Stimulated activated CD4-positive, alpha-beta T cell treated with anti-CD3 and anti-CD28 coated beads, Interleukin-12 subunit alpha, Interleukin-12 subunit beta, amount 100 ng/mL, for 48 hours (primary cell): ENCODE data around the gene TAF3.
"Not testable (repeated sequence)": the region's sequence is repeated elsewhere in the genome, so short reads cannot be mapped to it uniquely, and the experiment has no call there.

Source experiments
- DNase-seq, 3 donors: peaks; one replicate each; pipeline ENCODE4 v3.0.0-alpha.2; 2020; ENCODE audit warnings: low read depth in 2 of 3, low spot score in 1 of 3

Gene TAF3

GRCh38 chr10:7968510-7969112 lies 150.3 kb downstream of the TAF3 start:
- no peak for DNase-seq

DNA sequence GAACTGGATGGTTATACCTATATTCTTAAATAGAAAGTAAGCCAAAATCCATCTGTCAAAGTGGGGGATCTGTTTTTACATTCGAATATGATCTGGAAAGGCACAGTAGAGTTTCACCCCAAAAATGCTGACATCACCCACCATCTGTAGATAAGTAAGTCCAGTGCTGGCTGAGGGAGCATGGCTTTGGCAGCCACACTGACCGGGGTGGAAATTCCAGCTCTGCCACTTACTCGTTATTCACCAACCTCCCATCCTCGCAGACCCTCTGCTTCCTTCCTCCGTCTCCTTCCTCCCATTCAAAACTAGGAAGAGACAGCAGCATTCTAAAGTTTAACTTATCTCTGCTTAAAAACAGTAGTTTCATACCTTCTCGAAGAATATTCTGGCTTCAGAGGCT lies 151.3 kb downstream of the TAF3 start:
- DNase-seq = no peak

DNA sequence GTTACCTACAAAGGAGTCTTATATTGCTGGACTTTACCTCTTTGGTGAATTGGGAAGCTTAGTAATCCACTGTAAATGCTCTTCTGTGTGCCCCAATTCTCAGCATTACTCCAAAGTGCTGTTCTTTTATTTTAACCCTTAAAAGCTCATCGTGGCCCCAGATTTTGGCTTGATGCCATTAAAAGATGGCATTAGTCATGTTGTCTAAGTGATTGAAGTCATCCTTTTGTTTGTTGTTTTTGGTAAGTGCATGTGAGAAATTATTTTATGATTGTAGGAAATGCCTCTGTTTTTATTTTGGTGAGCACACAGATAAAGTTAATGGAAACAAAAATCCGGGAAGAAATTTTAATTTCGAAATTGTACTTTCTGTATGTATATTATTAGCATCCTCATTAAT lies 153.6 kb downstream of the TAF3 start:
- DNase-seq = no peak

DNA sequence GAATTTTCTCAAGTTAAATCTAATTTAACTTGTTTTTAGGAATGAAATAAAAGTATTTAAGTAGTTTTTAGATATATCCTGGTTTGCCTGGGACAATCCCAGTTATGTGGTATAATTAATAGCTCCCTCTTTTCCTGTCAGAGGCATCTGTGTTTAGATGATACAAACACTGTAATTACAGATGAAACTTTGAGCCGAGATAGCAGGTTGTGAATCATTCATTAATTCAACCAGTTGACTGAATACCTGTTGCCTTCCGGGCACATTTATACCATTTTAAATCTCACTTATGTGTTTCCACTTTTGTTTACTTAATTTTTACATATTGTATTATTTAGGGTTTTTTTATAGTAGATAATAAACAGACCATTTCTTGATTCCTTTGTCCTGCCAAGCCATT lies 154.1 kb downstream of the TAF3 start:
- DNase-seq = no peak

GRCh38 chr10:7980196-7980595 lies 161.9 kb downstream of the TAF3 start:
- DNase-seq = no peak

GRCh38 chr10:7982727-7983126 lies 164.4 kb downstream of the TAF3 start:
- no peak for DNase-seq

DNA sequence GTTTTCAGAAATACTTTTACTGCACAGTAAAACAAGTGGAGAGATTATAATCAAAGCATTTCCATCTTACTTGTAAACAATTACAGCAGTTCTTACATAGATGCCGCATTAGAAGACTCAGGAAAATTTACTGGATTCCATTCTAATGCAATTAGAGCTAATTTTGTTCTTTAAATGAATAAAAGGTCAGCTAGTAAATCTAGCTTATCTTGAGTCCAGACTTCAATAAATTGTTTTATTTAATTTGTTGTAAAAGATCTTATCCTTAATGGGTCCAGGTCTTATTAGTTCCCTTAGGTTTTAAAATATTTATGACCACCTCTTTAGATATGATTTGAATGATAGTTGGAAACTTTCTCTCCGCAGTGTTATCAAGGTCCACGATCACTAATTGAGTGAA lies 166.0 kb downstream of the TAF3 start:
- no peak for DNase-seq

GRCh38 chr10:7984896-7985295 lies 166.6 kb downstream of the TAF3 start:
- no peak for DNase-seq

- DNase-seq = no peak
Observed at GRCh38 chr10:7986851-7987250, 168.5 kb downstream of the TAF3 start.

DNA sequence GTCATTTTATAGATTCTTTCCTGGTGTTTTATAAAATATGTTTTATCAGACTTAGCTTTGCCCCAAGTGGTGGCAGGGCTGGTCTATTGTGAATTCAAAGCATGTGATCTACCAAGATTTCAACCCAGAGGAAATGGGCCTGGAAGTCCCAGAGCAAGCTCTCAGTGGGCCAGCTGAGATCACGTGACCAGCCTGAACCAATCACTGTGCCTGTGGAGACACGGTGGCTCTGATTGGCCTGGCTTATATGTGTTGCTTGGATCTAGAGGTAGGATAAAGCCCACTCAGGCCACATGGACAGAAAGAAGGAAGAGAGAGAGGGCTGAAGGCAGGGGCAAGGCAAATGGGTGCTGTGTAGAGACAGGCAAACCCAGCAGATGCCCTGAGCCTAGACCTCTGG lies 170.7 kb downstream of the TAF3 start:
- no peak for DNase-seq

- DNase-seq = no peak
Observed at GRCh38 chr10:7998831-7999230, 180.5 kb downstream of the TAF3 start.

DNA sequence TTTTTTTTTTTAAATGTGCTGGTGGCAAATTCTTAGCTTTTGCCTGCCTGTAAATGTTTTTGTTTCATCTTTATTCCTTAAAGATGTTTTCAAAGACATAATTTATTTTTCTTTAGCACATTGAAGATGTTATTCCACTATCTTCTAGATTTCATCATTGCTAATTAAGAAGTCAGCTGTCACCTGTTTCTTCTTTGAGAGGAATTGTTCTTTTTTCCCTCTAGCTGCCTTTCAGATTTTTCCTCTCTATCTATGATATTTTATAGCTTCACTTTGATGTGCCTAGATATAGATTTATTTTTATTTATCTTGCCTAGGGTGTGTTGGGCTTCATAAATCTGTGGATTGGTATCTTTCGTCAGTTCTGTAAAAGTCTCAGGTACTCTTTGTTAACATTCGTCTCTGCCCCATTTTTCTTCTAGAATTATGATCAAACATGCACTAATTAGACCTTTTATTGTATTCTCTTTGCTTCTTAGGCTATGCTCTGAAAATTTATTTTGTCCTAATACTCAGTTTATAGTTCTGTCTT lies 186.2 kb downstream of the TAF3 start:
- no peak for DNase-seq

DNA sequence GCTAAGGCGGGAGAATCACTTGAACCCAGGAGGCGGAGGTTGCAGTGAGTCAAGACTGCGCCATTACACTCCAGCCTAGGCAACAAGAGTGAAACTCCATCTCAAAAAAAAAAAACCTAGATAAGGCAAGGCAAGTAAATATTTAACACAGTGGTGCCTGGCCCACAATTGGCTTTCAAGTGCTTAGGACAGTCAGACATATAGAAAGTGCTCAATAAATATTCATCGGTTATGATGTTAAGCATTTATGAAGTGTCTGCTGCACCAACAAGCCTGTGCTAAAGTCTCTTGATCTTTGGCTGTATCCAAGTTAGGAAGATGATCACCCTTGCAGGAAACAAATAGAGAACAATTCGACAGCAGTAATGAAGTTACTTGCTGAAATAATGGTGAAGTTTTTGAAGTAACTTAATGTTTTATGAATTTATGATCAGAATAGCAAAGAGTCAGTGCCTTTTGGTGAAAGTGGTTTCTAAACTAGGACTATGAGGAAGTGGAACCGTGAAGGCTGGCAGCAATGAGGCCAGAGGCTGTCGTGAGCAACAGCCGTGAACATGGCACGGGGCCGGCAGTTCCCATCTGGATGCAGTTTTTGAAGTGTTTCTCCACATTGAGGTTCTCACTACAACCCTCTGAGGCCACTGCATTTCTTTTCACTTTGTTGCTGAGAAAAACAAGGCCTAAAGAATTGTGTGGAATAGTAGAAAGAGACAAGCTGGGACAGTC lies 188.1 kb downstream of the TAF3 start:
- DNase-seq = no peak

DNA sequence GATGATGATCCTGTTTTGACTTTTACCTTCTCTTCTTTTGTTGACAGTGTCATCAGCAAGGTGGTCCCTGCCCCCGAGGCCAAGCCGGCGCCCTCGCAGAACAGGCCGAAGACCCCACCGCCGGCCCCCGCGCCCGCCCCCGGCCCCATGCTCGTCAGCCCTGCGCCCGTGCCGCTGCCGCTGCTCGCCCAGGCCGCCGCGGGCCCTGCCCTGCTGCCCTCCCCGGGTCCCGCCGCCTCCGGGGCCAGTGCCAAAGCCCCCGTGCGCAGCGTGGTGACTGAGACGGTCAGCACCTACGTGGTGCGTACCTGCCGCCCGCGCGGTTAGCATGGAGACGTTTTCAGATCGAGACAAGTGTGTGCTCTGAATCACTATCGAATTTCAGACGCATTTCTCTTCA lies 190.7 kb downstream of the TAF3 start:
- no peak for DNase-seq

DNA sequence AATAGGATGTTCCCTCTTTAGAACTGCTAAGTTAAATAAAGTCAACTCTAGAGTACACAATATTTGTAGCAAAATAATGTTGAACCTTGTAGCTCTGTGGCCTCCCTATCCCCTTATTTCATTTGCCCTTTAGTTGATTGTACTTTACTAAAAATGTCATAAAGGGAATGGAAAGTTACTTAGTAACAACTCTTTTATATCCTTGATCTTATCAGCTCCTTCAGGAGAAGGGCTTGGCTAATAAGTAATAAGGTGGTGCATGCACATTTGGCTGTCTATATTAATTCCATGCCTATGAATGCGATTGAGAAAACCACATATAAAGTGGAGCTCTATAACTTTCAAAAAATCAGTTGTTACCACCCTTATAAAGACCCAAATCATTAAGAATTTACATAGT lies 194.7 kb downstream of the TAF3 start:
- no peak for DNase-seq

DNA sequence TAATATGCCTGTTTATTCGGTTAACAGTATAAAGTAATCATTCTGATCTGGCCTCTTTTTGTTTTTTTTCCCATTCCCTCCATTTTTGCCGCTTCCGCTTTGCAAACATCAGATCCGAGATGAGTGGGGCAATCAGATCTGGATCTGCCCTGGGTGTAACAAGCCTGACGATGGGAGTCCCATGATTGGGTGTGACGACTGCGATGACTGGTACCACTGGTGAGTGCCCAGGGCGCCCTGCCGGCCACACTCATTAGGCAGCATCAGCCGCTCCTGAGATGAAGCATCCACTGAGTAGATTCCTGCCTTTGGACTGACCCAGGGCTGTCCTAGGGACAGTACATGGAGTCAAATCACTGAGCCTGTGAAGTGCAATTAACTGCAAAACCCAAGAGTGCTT lies 195.3 kb downstream of the TAF3 start:
- DNase-seq = no peak

- no peak for DNase-seq
Observed at GRCh38 chr10:8014649-8015048, 196.3 kb downstream of the TAF3 start.

DNA sequence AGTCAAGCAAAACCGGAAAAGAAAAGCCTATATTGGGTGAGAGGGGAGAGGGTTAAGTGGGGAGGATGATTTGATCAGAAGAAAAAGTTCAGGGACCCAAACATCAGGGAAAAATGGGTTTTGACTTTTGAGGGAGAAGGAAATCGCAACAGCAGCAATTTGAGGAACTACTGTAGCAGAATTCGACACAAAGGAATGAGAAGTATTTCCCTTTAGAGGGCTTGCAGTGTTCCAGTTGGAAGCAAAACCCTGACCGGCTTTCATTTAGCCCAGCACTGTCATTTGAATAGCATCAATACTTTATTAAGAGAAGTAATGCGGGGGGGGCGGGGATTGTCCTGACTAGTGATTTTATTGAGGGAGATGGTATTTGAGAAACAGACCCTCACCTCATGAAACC lies 199.0 kb downstream of the TAF3 start:
- no peak for DNase-seq

DNA sequence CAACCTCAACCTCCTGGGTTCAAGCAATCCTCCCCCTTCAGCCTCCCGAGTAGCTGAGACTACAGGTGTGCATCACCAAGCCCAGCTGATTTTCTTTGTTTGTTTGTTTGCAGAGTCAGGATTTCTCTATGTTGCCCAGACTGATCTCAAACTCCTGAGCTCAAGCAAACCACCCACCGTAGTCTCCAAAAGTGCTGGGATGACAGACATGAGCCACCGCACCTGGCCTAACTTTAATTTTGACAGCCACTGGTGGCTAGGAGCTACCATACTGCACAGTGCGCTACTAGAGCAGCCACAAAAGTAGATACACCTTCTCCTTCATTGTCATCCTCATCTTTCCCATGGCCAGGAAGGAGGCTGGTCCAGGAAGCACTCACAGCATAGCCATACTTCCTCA lies 205.0 kb downstream of the TAF3 start:
- DNase-seq = no peak

- DNase-seq = no peak
Observed at GRCh38 chr10:8023851-8024250, 205.5 kb downstream of the TAF3 start.

- no peak for DNase-seq
Observed at GRCh38 chr10:8026349-8027259, 208.3 kb downstream of the TAF3 start.

DNA sequence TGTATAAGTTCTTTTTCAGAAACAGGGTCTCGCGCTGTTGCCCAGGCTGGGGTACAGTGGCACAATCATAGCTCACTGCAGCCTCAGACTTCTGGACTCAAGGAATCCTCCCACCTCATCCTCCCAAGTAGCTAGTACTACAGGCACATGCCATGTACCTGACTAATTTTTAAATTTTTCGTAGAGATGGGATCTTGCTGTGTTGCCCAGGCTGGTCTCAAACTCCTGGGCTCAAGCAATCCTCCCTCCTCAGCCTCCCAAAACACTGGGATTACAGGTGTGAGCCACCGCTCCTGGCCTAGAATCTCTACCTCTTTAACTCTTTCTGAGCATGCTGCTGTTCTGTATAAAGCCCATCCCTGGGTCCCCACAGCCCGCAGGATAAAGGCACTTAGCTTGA lies 212.9 kb downstream of the TAF3 start:
- DNase-seq = not testable (repeated sequence)
